GM18526 (cell line): Measurements from ENCODE around the gene ARSB.

Experiments
- POLR2A ChIP-seq: IDR thresholded peaks from 3 replicates; pipeline ENCODE4 v1.6.1; 2011; ENCODE audit not compliant: insufficient read length; ENCODE audit errors: extremely low read depth

The ARSB gene

DNA sequence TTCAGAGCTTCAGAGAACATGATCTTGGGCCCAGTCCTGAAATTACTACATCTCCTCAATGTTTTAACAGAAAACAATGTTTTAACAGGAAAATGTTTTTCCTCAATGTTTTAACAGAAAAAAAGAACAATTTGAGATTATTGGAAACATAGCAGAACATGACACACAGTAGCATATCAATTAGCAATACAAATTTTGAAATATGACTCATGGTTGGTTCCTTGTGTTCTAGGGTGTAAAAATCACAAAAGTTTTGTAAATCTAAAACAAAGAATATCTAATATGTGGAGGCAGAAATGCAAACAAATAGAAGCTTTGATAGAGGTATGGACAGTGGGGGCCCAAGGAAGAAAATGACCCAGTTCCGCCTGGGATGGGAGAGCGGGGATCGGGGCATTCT lies 22.8 kb upstream of the ARSB start:
- no peak for TF ChIP-seq POLR2A

DNA sequence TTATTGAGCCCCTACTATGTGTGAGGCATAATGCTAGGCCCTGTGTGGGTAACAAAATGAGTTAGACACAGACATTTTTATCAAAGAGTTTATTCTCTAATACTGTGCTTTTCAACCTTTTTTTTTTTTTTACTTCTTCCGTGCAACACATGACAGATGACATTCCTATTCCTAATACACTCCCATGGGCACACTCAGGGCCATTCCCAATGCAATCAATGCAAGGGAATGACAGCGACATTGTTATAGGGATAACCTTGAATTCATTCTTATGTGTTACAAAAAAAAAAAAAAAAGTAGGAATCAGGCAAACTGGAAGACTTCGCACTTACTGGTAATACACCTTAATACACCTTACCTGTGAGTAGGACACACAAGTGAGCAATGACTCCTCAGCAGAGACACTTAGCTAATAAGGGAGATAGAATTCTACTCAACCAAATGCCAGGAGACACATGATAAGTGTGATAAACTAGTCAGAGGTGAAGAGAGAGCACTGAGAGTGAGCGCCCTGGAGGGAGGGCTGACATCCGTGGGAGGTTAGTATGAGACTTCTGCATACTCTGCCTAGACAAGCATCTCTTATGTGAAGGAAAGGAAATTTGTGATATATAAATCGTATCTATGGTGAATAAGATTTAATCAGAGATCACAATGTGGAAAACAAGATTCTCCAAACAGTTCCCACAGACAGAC lies 21.0 kb upstream of the ARSB start:
- no peak for TF ChIP-seq POLR2A

DNA sequence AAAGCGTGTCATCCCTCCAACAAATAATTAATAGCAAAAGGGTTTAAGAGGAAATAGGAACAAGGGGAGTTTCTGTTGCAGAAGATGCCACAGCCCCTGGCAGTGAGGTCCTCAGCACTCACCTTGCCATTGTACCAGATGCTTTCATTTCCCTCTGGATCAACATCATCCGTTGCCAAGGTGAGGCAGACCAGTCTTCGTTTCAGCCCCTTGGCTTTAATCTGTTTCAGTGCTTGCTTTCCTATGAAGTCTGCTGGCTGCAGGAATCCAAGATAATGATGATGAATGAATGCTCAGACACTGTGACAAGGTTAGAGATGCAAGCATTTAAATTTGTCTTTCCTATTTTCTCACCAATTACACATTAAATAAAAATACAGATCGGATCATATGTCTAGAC lies 20.0 kb upstream of the ARSB start:
- TF ChIP-seq POLR2A = no peak

DNA sequence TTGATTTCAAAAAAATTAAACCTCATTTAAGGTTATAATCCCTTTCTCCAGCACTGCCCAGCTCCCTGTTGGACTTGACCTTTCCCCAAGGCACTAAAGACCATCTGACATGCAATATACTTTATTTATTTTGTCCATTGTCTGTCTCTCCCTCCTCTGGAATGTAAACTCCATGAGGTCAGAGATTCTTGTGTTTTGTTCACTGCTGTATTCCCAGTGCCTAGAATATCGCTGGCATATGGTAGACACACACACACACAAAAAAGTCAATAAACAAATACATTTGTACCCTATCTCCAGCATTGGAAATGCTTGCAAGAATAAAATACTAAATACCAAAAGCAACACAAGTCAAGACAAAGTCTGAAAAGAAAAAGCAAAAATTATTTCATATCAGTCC lies 17.3 kb upstream of the ARSB start:
- TF ChIP-seq POLR2A = no peak

DNA sequence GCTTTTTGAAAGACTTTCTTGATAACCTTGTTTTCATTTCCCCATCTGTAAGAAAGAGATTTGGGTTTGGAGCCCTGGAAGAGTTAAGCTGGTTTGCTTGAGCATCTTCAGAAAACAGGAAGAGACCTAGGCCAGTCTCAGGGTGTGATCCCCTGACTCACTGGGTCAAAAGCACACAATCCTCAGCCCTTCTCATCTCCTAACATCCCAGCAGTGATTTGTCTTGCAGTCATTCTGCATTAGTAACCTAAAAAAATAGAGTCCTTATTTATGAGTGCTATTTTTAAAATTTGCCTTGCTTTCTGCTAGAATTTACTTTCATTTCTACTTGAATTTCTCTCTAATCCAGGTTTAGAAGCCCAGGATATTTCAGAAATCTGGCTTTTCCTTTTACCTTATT lies 16.4 kb upstream of the ARSB start:
- no peak for TF ChIP-seq POLR2A

DNA sequence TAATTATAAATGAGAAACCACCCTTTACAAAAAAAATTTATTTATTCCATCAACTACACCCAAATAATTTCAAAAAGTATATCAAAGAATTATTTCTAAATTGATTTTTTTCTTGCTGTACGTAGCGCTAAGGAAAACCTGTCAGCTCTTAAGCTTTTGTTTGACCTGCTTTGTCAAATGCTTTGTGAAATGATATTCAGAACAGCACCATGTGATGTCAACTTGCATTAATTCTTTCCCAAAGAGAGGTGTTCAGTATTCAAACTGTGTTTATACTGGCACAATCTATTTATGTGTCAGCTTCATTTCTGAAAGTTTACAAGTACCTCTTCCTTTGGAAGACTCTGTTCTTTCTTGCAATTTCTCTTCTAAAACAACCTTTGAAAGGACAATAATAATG lies 12.0 kb upstream of the ARSB start:
- no peak for TF ChIP-seq POLR2A

DNA sequence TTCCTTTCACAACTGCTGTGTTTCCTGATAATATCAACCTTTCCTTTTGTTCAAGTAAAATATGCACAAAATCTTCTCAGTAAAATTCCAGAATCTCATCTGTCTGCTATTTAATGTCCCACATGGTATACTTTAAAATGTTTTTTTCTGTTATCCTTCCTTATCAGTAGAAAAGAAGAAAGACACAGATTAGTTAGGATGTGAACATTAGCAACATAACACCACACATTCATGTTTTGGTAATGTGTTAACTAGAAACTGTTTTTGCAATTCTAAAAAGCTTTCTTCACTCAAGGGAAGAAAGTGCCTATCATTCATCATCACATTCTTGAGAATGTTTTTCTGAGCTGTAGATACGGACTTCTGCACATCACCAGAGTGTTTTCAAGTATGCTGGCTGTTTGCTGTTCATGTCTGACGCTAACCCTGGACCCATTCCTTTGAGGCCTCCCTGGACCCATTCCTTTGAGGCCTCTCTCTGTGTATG lies 10.5 kb upstream of the ARSB start:
- no peak for TF ChIP-seq POLR2A

DNA sequence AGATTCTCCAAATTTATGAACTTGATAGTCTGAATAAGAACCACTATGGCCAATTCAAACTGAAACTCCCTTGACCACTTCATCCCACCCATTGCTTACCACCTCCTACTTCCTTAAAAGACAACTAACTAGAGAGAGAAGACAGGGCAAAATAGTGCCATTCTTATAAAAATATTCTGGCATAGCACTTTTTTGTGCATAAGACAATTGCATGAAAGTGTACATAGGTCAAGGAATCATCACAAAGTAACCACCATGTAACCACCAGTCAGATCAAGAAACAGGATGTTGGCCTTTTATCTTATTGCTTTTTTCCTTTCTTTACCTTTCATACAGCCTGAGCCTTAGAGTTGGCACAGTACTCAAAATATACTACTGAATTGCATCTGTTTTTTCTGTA lies 8.1 kb upstream of the ARSB start:
- no peak for TF ChIP-seq POLR2A

DNA sequence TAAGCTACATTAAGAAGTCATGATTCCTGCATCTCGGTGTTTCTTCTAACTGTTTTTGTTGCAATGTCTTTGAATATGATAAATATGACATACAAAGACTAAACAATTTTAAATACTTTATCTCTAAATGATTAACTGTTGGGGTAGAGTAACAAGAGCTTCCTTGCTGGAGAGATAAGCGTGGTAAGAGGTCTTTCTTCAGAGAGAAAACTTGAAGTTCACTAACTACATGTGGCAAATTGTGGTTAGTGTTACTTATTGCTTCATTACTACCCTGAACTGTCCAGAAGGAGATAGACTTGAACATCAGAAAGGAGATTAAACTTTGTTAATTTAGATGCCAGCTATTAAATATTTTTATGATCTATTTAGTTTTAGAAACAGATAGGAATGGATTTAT lies 7.0 kb upstream of the ARSB start:
- TF ChIP-seq POLR2A = no peak

DNA sequence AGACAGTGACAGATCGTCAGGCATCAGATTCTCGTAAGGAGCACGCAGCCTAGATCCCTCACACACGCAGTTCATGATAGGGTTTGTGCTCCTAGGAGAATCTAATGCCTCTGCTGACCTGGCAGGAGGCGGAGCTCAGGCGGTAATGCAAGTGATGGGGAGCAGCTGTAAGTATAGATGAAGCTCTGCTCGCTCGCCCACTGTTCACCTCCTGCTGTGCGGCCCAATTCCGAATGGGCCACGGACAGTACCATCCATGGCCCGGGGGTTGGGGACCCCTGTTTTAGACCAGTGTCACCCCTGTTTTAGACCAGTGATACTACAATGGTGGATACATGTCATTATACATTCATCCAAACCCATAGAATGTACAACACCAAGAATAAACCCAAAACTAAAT lies 4.0 kb upstream of the ARSB start:
- TF ChIP-seq POLR2A = no peak

DNA sequence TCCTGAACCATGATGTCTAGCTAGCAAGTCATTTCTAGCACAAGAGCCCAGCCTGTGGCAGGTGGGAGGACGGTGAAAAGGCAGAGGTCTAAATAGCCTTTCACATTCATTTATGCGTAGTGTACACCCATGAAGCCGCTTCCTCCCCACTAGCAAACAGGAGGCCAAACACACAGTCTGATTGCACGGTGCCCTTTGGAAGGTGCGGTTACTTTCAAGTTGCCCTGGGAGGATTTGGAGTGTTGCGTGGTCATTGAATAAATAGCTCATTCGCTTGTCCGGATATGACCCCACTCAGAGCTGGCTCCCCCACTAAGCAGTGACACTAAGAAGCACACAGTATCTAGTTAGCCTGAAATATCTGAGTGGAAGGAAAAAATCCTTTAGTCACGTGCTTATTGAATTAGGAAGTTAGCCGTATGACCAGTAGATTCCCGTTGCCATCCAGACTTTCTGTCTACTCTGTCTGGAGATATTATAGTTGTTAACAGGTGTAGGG lies 664 bp upstream of the ARSB start:
- no peak for TF ChIP-seq POLR2A

DNA sequence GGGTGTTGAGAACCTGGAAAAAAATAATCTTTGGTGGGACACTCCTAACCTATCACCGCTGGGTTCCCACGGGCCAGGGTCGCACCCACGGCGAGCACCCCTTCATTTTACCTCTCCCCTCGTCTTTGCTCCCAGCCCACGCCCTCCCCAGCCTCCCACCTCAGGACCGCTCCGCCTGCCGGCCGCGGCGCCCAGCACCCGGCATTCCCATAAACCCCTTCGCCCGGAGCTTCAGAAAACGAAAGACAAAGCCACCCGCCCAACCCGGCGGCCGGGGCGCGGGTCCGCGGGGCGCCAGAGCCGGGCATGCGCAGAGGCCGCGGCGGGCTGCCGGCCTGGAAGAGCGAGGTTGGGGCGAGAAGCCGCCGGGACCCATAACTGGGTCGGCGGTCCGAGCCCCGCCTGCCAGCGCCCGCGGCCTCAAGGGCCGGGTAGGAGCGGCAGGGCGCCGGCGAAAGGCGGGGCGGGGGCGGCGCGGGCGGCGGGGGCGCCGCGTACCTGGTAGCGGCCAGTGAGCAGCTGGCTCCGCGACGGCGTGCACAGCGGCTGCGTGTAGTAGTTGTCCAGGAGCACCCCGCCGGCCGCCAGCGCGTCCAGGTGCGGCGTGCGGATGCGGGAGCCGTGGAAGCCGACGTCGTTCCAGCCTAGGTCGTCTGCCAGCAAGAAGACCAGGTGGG lies 533 bp downstream of the ARSB start:
- peak; percentile 78 for TF ChIP-seq POLR2A

DNA sequence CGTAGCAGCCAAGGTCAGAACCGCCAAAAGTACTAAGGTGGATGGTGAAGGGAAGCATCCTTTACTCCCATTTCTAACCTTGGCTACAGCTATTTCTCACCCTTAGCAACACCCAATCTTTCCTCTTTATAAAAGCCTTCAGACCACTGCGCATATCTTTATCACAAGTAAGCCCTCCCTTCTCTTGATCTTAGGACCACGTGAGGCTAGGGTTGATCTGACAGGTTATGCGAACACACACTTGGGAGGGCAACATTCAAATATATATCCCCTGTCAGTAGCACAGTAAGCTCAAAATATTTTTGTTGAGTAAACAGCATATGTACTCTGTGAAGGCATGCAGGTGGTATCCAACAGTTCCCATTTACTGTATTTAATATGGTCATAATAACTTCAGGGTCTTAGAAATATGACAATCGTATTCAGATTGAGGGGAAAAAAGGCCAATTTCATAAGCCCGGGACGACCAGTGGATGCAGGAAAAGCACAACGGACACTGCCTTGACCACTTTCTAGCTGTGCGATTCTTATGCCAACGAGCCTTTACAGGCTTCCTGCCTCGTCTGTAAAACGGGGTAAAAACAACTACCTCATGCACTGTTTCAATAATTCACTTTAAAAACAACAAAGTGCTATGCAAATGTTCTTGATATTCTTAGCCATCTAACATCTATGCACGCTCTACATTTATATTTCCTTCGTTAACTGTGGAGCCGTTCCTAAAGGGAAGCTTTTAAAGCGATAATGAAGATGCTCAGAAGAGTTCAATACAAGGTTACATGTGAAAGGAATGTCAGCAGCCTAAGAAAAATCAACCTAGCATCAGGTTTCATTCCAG lies 1.3 kb downstream of the ARSB start:
- TF ChIP-seq POLR2A = no peak

DNA sequence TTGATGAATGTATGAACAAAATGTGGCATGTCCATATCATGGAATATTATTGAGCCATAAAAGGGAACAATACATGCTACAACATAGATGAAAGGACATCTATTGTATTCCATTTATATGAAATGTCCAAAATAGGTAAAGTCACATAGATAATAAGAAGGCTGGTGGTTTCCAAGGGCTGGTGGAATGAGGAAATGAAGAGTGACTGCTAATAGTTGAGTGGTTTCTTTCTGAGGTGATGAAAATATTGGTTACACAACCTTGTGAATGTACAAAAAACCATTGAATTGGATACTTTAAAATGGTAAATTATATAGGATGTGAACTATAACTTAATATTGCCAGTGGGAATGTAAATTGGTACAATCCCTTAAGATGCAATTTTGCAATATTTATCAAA lies 5.2 kb downstream of the ARSB start:
- TF ChIP-seq POLR2A = no peak

DNA sequence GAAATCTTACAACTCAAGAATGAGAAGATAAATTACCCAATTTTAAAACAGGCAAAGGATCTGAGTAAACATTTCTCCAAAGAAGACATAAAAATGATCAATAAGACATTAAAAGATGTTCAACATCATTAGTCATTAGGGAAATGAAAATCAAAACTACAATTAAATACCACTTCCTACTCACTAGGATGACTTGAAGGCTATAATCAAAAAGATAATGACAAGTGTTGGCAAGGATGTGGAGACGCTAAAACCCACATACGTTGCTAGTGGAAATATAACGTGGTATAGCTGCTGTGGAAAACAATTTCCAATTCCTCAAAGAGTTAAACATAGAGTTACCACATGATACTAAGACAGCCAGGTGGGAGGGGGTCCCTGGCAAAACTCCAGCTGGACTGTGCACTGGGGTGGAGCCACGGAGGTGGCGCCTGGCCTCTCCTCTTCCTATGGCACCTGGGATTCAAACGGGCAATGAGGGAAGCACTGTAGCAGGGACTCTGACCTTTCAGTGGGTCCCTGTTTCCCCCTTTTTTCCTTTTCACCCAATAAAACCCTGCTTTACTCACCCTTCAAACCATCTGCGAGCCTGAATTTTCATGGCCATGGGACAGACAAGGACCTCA lies 5.9 kb downstream of the ARSB start:
- TF ChIP-seq POLR2A = no peak

DNA sequence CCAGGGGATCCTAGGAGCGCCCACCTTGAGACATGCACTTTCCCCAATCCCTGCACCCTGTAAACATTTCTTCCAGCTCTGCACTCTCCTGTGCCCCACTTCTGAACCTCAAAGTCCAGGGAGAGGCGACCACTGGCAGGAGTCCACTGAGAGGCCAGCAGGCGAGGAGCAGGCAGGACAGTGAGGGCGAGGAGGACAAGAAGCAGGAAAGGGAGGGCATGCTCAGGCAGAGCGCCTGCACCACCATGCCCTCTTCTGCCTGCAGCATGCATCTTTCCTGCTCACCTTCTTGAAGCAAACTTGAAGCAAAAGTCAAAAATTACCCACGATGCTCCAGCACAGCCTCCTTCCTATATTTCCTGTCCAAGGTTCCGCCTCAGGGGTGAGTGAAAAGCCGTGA lies 10.1 kb downstream of the ARSB start:
- TF ChIP-seq POLR2A = no peak

DNA sequence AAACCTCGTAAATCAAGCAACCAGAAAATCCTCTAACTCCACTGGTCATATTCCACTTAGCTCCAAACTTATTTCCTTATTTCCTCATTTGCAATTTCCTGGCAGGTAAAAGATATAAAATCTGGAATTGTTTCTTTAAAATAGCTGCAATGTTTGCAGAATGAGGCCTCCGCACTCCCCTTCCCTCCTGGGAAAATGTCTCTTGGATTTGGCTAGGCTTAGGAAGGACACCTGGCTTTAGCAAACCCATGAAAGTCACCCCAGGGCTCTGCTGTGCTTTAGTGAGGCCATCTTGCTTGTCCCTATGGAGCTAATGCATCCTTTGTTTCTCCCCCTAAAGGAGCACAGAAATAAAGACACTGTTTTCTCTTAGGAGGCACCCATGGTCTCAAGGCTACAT lies 10.5 kb downstream of the ARSB start:
- no peak for TF ChIP-seq POLR2A
